GM21737 (cell line): ENCODE measurements around the gene ATP8B2.

Source experiments
- ATAC-seq: cut with Tn5 transposase; IDR thresholded peaks from one replicate; pipeline ENCODE4 v1.9.1; 2021; ENCODE audit warnings: mild to moderate bottlenecking, moderate library complexity; ENCODE audit not compliant: unreplicated experiment

The ATP8B2 gene

GRCh38 chr1:154391086-154391770, 65.9 kb downstream of the ATP8B2 start:
- ATAC-seq, result no peak

GRCh38 chr1:154398141-154398540, 72.8 kb downstream of the ATP8B2 start:
- no peak for ATAC-seq

- no peak for ATAC-seq
Observed at GRCh38 chr1:154398678-154399077, 73.4 kb downstream of the ATP8B2 start.

GRCh38 chr1:154400381-154400801, 75.1 kb downstream of the ATP8B2 start:
- ATAC-seq, result no peak
